Hepatocyte (in vitro differentiated cells): ENCODE results near the gene EXOC6B. TPM values are rescaled to one million over a fixed set of nuclear protein-coding genes. Genes with fewer than 3 reads are reported as not detected.

ENCODE experiments used
- DNase-seq: peaks from one replicate; pipeline ENCODE4 v3.0.0-alpha.2; 2016; ENCODE audit warnings: low spot score
- H2AFZ ChIP-seq: fragments of 200-600 bp; sonication (generic); 2 replicates; pipeline ENCODE4 v1.6.0; 2016; ENCODE audit warnings: antibody characterized with exemption, mild to moderate bottlenecking
- H3K27ac ChIP-seq: fragments of 200-600 bp; sonication (generic); 2 replicates; pipeline ENCODE4 v1.5.1; 2016; ENCODE audit warnings: mild to moderate bottlenecking
- H3K27me3 ChIP-seq: fragments of 200-600 bp; sonication (generic); 2 replicates; pipeline ENCODE4 v1.6.1; 2016
- H3K36me3 ChIP-seq: fragments of 200-600 bp; sonication (generic); replicated peaks from 2 replicates; pipeline ENCODE4 v1.5.1; 2016; ENCODE audit warnings: low read depth; ENCODE audit not compliant: insufficient read depth
- H3K4me1 ChIP-seq: fragments of 200-600 bp; sonication (generic); 2 replicates; pipeline ENCODE4 v1.5.1; 2016; ENCODE audit warnings: mild to moderate bottlenecking, moderate library complexity; ENCODE audit not compliant: insufficient read depth
- H3K4me2 ChIP-seq: fragments of 200-600 bp; sonication (generic); 2 replicates; pipeline ENCODE4 v1.6.0; 2016
- H3K4me3 ChIP-seq: fragments of 200-600 bp; sonication (generic); 2 replicates; pipeline ENCODE4 v1.5.1; 2016; ENCODE audit warnings: mild to moderate bottlenecking
- H3K79me2 ChIP-seq: fragments of 200-600 bp; sonication (generic); 2 replicates; pipeline ENCODE4 v1.6.0; 2017; ENCODE audit warnings: mild to moderate bottlenecking
- H3K9me2 ChIP-seq: fragments of 200-600 bp; sonication (generic); replicated peaks from 2 replicates; pipeline ENCODE4 v1.6.0; 2017; ENCODE audit warnings: mild to moderate bottlenecking; ENCODE audit not compliant: insufficient read depth
- H3K9me3 ChIP-seq: fragments of 200-600 bp; sonication (generic); 2 replicates; pipeline ENCODE4 v1.5.1; 2016; ENCODE audit warnings: low read depth, mild to moderate bottlenecking
- H4K20me1 ChIP-seq: fragments of 200-600 bp; sonication (generic); 2 replicates; pipeline ENCODE4 v1.6.0; 2016; ENCODE audit warnings: mild to moderate bottlenecking; ENCODE audit not compliant: insufficient read depth, poor library complexity, severe bottlenecking
- EZH2 ChIP-seq: fragments of 200-600 bp; sonication (generic); IDR thresholded peaks from 2 replicates; pipeline ENCODE4 v1.6.1; 2016; ENCODE audit warnings: antibody characterized with exemption, mild to moderate bottlenecking, borderline replicate concordance
- EZH2phosphoT487 ChIP-seq: fragments of 200-600 bp; sonication (generic); IDR thresholded peaks from one replicate; pipeline ENCODE4 v1.6.1; 2018; ENCODE audit warnings: antibody characterized with exemption, mild to moderate bottlenecking, low read depth, moderate library complexity; ENCODE audit not compliant: unreplicated experiment, severe bottlenecking
- WGBS: methylation state at CpG from one replicate; pipeline ENCODE4 v1.1.6; 2016; ENCODE audit warnings: low lambda C conversion rate; ENCODE audit errors: missing lambda C conversion rate; 5-methylcytosine and 5-hydroxymethylcytosine counted together
- polyA plus RNA-seq: library from polyadenylated mRNA; unstranded; fragments of >200 nt; fragmentation: Nextera tagmentation; extraction: Ambion mirVana; gene quantifications from 2 replicates; pipeline ENCODE4 v1.2.1, GENCODE V29; 2016
- total RNA-seq: library from RNA; depleted of rRNA; stranded (reverse); fragments of >200 nt; gene quantifications from 2 replicates; pipeline ENCODE4 v1.2.3, GENCODE V29; 2014
- TF ChIP-seq, protein P1 (sequence below): fragments of 200-600 bp; sonication (generic); IDR thresholded peaks from 2 replicates; pipeline ENCODE4 v1.5.1; 2016; ENCODE audit warnings: antibody characterized with exemption, mild to moderate bottlenecking; ENCODE audit not compliant: poor library complexity

The EXOC6B gene
- total and polyA plus RNA-seq, 2 experiments from 2014 or later = 11.8 to 36.2 TPM

DNA sequence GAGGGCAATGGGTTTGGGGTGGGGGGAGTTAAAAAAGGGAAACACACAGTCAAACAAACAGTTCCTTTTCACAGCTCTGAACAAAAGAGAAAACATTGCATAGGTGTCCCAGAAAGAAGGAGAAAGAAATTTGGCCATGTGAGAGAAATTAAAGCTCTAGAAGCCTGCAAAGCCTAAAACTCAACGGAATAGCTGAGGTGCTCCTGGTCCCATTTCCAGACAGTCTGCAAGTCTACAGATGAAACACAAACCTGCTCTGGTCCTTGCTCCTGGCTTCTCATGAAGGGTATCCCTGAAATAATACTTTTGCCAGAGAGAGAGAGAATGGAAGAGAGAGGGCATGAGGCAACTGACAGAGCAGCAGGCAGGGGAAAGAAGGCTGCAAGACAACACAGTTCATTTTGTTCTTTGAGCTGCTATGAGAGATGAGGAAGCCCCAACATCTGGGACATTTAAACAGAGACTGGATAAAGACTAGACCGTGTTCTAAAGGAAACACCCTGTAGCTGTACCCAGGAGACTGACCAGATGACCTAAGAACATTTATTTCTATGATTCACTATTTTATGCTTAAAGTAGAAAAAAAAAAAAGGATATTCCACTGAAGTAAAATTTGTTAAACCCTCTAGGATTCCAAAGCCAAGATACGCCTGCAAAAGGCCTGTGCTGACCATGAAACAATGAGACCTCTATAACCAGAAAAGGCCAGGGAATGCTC, 620.9 kb downstream of the EXOC6B start:
- TF ChIP-seq EZH2phosphoT487 = no peak
- TF ChIP-seq EZH2 = no peak
- TF ChIP-seq, protein P1, sequence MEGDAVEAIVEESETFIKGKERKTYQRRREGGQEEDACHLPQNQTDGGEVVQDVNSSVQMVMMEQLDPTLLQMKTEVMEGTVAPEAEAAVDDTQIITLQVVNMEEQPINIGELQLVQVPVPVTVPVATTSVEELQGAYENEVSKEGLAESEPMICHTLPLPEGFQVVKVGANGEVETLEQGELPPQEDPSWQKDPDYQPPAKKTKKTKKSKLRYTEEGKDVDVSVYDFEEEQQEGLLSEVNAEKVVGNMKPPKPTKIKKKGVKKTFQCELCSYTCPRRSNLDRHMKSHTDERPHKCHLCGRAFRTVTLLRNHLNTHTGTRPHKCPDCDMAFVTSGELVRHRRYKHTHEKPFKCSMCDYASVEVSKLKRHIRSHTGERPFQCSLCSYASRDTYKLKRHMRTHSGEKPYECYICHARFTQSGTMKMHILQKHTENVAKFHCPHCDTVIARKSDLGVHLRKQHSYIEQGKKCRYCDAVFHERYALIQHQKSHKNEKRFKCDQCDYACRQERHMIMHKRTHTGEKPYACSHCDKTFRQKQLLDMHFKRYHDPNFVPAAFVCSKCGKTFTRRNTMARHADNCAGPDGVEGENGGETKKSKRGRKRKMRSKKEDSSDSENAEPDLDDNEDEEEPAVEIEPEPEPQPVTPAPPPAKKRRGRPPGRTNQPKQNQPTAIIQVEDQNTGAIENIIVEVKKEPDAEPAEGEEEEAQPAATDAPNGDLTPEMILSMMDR = no peak
- H3K36me3 ChIP-seq = no peaks in the 10 kb centered on the region

DNA sequence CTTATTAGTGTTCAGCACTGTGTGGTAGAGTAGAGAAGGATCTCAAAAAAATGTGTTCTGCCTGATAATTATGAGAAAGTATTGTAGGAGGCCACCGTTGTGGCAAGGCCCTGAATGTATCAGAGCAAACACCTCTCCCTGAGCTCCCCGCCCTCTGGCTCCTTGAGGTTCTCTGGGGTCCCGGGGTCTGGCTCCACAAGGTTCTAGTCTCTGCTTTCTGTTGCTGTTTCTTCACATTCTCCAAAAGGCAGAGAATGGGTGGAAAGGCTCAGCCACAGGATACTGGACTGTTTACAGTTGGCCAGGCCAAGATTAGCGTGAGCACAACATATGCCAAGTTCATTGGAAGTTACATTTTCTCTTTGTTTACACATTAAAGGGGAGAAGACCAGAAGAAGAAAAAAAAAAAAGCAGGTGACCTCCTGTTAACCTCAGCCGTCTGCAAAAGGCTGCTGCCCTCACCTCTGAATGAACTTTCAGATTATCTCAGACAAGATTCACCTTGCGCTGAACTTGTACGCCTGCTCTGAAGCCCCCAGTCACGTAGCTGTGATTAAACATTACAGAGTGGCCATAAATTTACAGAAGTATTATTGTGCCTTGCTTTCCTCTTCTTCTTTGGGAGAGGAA, 621.6 kb downstream of the EXOC6B start:
- 33% methylated on average over 8 of the region's 8 CpGs for WGBS
- no peaks in the 10 kb centered on the region for H3K79me2 ChIP-seq
- TF ChIP-seq EZH2 (no peak), EZH2phosphoT487 (no peak)
- TF ChIP-seq, protein P1 = no peak
- H3K9me2 ChIP-seq = no peaks in the 10 kb centered on the region
- H3K27ac ChIP-seq = peak overlapping the region; percentile 76
- H3K36me3 ChIP-seq = no peaks in the 10 kb centered on the region
- no peak overlapping the region for H3K4me3 ChIP-seq
- H4K20me1 ChIP-seq = no peaks in the 10 kb centered on the region
- H3K9me3 ChIP-seq = no peaks in the 10 kb centered on the region
- H3K4me1 ChIP-seq = peaks cover 25% of the 10 kb centered on the region
- H3K4me2 ChIP-seq = peak overlapping the region; percentile 52
- no peaks in the 10 kb centered on the region for H3K27me3 ChIP-seq
- peak; percentile 32 for DNase-seq
- no peak overlapping the region for H2AFZ ChIP-seq

More for the DNA sequence above, 620.9 kb downstream of the EXOC6B start:
- no peaks in the 10 kb centered on the region for H3K9me2 ChIP-seq
- peaks cover 25% of the 10 kb centered on the region for H3K4me1 ChIP-seq
- H3K4me2 ChIP-seq = peak overlapping the region; percentile 52
- H3K27me3 ChIP-seq = no peaks in the 10 kb centered on the region
- no peak overlapping the region for H3K4me3 ChIP-seq
- H2AFZ ChIP-seq = no peak overlapping the region
- 67% methylated on average over 3 of the region's 3 CpGs for WGBS
- H3K9me3 ChIP-seq = no peaks in the 10 kb centered on the region
- H4K20me1 ChIP-seq = no peaks in the 10 kb centered on the region
- H3K79me2 ChIP-seq = no peaks in the 10 kb centered on the region
- H3K27ac ChIP-seq = peak overlapping the region; percentile 76
- DNase-seq = no peak

DNA sequence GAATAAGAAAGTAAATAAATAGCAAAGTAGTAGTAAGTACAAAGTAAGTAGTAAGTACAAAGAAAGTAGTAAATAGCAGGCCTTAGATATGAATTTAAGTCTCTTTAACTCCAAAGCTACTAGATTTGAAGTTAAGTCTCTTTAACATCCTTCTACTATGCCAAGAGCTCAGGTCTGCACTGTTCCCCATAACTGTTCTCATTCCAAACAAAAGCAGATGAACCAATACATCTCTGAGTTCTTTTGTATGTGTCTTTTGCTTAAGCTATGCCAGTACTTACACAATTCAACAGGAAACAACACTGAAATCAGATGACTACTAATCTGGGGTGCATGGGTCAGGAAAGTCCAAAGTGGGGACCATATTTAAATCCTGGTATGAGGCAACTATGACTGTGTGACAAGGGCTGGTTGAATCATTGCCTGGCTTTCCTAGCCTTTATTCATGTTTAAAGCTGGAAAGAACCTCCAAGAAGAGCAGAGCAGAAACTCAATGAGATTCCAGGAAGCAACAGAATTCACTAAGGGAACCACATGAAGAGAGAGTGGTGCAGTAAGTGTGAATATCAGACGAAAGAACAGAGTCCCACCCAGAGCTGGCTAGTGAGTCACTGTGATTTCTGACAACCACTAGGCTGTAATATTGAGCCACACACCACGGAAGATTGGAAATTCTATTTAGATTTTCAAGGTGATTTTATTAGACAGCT, 627.1 kb downstream of the EXOC6B start:
- no peak overlapping the region for H3K27ac ChIP-seq
- no peaks in the 10 kb centered on the region for H3K79me2 ChIP-seq
- no peak overlapping the region for H3K4me2 ChIP-seq
- no peaks in the 10 kb centered on the region for H4K20me1 ChIP-seq
- peaks cover 3% of the 10 kb centered on the region for H3K4me1 ChIP-seq
- no peaks in the 10 kb centered on the region for H3K9me2 ChIP-seq
- H3K27me3 ChIP-seq = no peaks in the 10 kb centered on the region
- no peak for DNase-seq
- H2AFZ ChIP-seq = no peak overlapping the region
- no peaks in the 10 kb centered on the region for H3K36me3 ChIP-seq
- no peak for TF ChIP-seq EZH2phosphoT487
- TF ChIP-seq, protein P1 = no peak
- no peak for TF ChIP-seq EZH2
- H3K4me3 ChIP-seq = no peak overlapping the region
- no peaks in the 10 kb centered on the region for H3K9me3 ChIP-seq
- 61% methylated on average over 2 of the region's 2 CpGs for WGBS
